WTC11 (cell line): Measurements from ENCODE around the gene PRKCE. TPM values are rescaled to one million over a fixed set of nuclear protein-coding genes. Genes with fewer than 3 reads are reported as not detected.

ENCODE experiments used
- ATAC-seq: fragments of 200-7000 bp; cut with Tn5 transposase; 2 replicates; pipeline ENCODE4 v1.10.0; 2021; ENCODE audit warnings: mild to moderate bottlenecking, moderate library complexity
- CTCF ChIA-PET: fragments of 300-600 bp; sonication (Branson Sonifier 250); formaldehyde crosslinking; loops from one replicate; lab custom pipeline; 2021; ENCODE audit warnings: antibody characterized with exemption; lab: Charles Lee
- POLR2A ChIA-PET: fragments of 350-600 bp; sonication (Branson Sonifier 250); formaldehyde crosslinking; loops from one replicate; lab custom pipeline; 2021; ENCODE audit warnings: antibody characterized with exemption; lab: Charles Lee
- DNase-seq: peaks from one replicate; pipeline ENCODE4 v3.0.0; 2021; ENCODE audit warnings: low spot score
- H3K27ac Mint-ChIP-seq: 2 replicates; pipeline ENCODE4 v1.8.0; 2021; ENCODE audit warnings: mixed read lengths
- H3K27me3 Mint-ChIP-seq: 2 replicates; pipeline ENCODE4 v1.8.0; 2021; ENCODE audit warnings: low read depth, mild to moderate bottlenecking, moderate library complexity, mixed read lengths
- H3K36me3 Mint-ChIP-seq: 2 replicates; pipeline ENCODE4 v1.8.0; 2021; ENCODE audit warnings: mixed read lengths
- H3K4me1 Mint-ChIP-seq: 2 replicates; pipeline ENCODE4 v1.8.0; 2022; ENCODE audit warnings: mixed read lengths
- H3K4me3 Mint-ChIP-seq: 2 replicates; pipeline ENCODE4 v1.8.0; 2021; ENCODE audit warnings: mild to moderate bottlenecking, moderate library complexity, mixed read lengths
- H3K9me3 Mint-ChIP-seq: 2 replicates; pipeline ENCODE4 v1.8.0; 2021; ENCODE audit warnings: mixed read lengths
- CREM ChIP-seq: sonication (generic); formaldehyde crosslinking; IDR thresholded peaks from 2 replicates; pipeline ENCODE4 v1.8.1; 2022; ENCODE audit warnings: mild to moderate bottlenecking, missing genetic modification reagents, moderate library complexity
- FOXJ3 ChIP-seq: sonication (generic); formaldehyde crosslinking; IDR thresholded peaks from 2 replicates; pipeline ENCODE4 v1.9.0; 2021; ENCODE audit warnings: missing genetic modification reagents, mild to moderate bottlenecking, borderline replicate concordance
- GABPB1 ChIP-seq: sonication (generic); formaldehyde crosslinking; IDR thresholded peaks from 2 replicates; pipeline ENCODE4 v1.8.1; 2023; ENCODE audit warnings: mild to moderate bottlenecking, missing genetic modification reagents
- JUN ChIP-seq: sonication (generic); formaldehyde crosslinking; IDR thresholded peaks from 2 replicates; pipeline ENCODE4 v1.8.0; 2023; ENCODE audit warnings: mild to moderate bottlenecking, missing genetic modification reagents
- KAT7 ChIP-seq: sonication (generic); formaldehyde crosslinking; IDR thresholded peaks from 2 replicates; pipeline ENCODE4 v1.8.1; 2023; ENCODE audit warnings: missing genetic modification reagents, mild to moderate bottlenecking, borderline replicate concordance
- MXD4 ChIP-seq: fragments of 250-450 bp; sonication (Bioruptor Pico); IDR thresholded peaks from 2 replicates; pipeline ENCODE4 v1.8.0; 2021; ENCODE audit warnings: mild to moderate bottlenecking, moderate library complexity, borderline replicate concordance
- MYBL2 ChIP-seq: sonication (generic); formaldehyde crosslinking; IDR thresholded peaks from 2 replicates; pipeline ENCODE4 v1.8.1; 2023; ENCODE audit warnings: mild to moderate bottlenecking, moderate library complexity, missing genetic modification reagents
- PRRX2 ChIP-seq: fragments of 250-450 bp; sonication (Bioruptor Pico); IDR thresholded peaks from 2 replicates; pipeline ENCODE4 v1.8.0; 2021; ENCODE audit warnings: mild to moderate bottlenecking
- RORB ChIP-seq: fragments of 250-450 bp; sonication (Bioruptor Pico); IDR thresholded peaks from 2 replicates; pipeline ENCODE4 v1.9.0; 2021; ENCODE audit warnings: mild to moderate bottlenecking
- total RNA-seq: library from RNA; stranded (reverse); gene quantifications from 3 replicates; pipeline ENCODE4 v1.2.3, GENCODE V29; 2021
- TF ChIP-seq, protein P1 (sequence below): sonication (generic); formaldehyde crosslinking; IDR thresholded peaks from 2 replicates; pipeline ENCODE4 v1.8.0; 2023; ENCODE audit warnings: missing genetic modification reagents, mild to moderate bottlenecking, borderline replicate concordance
- TF ChIP-seq, protein P2 (sequence below): sonication (generic); formaldehyde crosslinking; IDR thresholded peaks from 2 replicates; pipeline ENCODE4 v1.8.0; 2022; ENCODE audit warnings: mild to moderate bottlenecking, missing genetic modification reagents
- TF ChIP-seq, protein P3 (sequence below): sonication (generic); formaldehyde crosslinking; IDR thresholded peaks from 2 replicates; pipeline ENCODE4 v1.8.0; 2022; ENCODE audit warnings: missing genetic modification reagents
- TF ChIP-seq, protein P4 (sequence below): fragments of 200-600 bp; IDR thresholded peaks from 2 replicates; pipeline ENCODE4 v1.8.0; 2022; ENCODE audit warnings: antibody characterized with exemption

Gene PRKCE
- total RNA-seq, 1 experiment from 2014 or later: 5.8 TPM

DNA sequence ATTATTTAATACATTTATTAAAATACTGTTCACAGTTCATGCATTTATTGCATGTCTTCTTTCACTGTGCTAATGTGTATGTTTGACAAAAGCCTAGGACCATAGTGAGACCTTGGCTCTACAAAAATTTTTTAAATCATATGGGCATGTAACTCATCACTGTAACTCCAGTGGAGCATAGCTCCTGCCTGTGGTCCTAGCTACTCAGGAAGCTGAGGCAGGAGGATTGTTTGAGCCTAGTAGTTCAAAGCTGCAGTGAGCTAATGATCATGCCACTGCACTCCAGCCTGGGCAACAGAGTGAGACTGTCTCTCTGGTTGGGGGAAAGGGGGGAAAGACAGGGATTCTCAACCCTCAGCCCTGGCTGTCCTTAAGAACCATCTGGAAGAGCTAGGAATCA, 137.8 kb downstream of the PRKCE start:
- ChIA-PET POLR2A (no interaction called here), CTCF (interaction anchor here (0.6 to 1.7 kb wide), 2 partner anchors 11 to 142 kb away, joined by 3 to 11 read pairs; no protein-coding TSS in a partner anchor)
- ATAC-seq (no peak), DNase-seq (no peak)
- TF ChIP-seq, protein P1, sequence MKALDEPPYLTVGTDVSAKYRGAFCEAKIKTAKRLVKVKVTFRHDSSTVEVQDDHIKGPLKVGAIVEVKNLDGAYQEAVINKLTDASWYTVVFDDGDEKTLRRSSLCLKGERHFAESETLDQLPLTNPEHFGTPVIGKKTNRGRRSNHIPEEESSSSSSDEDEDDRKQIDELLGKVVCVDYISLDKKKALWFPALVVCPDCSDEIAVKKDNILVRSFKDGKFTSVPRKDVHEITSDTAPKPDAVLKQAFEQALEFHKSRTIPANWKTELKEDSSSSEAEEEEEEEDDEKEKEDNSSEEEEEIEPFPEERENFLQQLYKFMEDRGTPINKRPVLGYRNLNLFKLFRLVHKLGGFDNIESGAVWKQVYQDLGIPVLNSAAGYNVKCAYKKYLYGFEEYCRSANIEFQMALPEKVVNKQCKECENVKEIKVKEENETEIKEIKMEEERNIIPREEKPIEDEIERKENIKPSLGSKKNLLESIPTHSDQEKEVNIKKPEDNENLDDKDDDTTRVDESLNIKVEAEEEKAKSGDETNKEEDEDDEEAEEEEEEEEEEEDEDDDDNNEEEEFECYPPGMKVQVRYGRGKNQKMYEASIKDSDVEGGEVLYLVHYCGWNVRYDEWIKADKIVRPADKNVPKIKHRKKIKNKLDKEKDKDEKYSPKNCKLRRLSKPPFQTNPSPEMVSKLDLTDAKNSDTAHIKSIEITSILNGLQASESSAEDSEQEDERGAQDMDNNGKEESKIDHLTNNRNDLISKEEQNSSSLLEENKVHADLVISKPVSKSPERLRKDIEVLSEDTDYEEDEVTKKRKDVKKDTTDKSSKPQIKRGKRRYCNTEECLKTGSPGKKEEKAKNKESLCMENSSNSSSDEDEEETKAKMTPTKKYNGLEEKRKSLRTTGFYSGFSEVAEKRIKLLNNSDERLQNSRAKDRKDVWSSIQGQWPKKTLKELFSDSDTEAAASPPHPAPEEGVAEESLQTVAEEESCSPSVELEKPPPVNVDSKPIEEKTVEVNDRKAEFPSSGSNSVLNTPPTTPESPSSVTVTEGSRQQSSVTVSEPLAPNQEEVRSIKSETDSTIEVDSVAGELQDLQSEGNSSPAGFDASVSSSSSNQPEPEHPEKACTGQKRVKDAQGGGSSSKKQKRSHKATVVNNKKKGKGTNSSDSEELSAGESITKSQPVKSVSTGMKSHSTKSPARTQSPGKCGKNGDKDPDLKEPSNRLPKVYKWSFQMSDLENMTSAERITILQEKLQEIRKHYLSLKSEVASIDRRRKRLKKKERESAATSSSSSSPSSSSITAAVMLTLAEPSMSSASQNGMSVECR (CRISPR knock-in tag): no peak
- no peak for TF ChIP-seq RORB
- no peak for TF ChIP-seq MYBL2 (CRISPR knock-in tag)
- H3K4me1 Mint-ChIP-seq: peaks cover 5% of the 10 kb centered on the region
- no peaks in the 10 kb centered on the region for H3K9me3 Mint-ChIP-seq
- H3K36me3 Mint-ChIP-seq: no peaks in the 10 kb centered on the region
- no peak overlapping the region for H3K27ac Mint-ChIP-seq
- no peak overlapping the region for H3K4me3 Mint-ChIP-seq
- no peaks in the 10 kb centered on the region for H3K27me3 Mint-ChIP-seq

DNA sequence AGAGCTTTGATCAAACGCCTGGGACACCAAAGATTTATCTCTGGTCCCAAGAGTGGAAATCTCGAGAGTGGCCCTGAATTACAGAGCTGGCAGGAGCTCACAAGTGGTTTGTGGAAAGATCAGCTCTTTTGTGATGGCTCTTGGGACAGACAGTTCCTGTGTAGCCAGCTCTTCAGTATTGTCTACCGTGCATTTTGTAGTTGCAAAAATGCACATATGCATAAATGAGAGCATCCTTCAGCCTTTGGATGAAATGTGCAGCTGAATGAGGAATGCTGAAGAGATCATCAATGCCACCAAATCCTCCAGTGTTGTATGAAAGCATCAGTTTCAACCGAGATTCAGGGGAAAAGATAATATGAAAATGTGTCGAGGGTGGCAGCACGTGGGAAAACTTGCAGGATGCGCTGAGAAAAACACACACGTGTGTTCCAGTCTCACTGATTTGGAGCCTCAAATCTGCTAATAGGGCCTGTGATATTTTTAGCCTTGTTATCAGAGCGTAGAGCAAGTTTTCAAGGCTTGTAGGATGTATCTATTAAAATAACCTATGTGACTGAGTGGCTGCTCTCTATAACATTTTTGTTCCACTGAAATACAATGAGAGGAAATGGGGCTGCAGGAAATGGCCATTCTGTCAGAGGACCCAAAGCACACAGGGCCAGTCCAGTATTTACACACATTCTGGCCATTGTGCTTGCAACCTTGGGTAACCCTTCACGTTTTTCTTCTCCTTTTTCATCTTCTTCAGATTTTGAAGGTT, 138.7 kb downstream of the PRKCE start:
- Mint-ChIP-seq H3K9me3 (no peaks in the 10 kb centered on the region), H3K36me3 (no peaks in the 10 kb centered on the region), H3K27ac (no peak overlapping the region), H3K27me3 (no peaks in the 10 kb centered on the region), H3K4me1 (peaks cover 8% of the 10 kb centered on the region), H3K4me3 (no peak overlapping the region)
- DNase-seq (no peak), ATAC-seq (no peak)
- ChIA-PET POLR2A (no interaction called here), CTCF (interaction anchor here (1.7 kb wide), 1 partner anchor 12 kb away, joined by 11 read pairs; no protein-coding TSS in a partner anchor)
- TF ChIP-seq, protein P2, sequence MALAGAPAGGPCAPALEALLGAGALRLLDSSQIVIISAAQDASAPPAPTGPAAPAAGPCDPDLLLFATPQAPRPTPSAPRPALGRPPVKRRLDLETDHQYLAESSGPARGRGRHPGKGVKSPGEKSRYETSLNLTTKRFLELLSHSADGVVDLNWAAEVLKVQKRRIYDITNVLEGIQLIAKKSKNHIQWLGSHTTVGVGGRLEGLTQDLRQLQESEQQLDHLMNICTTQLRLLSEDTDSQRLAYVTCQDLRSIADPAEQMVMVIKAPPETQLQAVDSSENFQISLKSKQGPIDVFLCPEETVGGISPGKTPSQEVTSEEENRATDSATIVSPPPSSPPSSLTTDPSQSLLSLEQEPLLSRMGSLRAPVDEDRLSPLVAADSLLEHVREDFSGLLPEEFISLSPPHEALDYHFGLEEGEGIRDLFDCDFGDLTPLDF (CRISPR knock-in tag): no peak
- TF ChIP-seq KAT7 (no peak), RORB (no peak), JUN (CRISPR knock-in tag) (no peak), CREM (CRISPR knock-in tag) (no peak), GABPB1 (CRISPR knock-in tag) (no peak), MYBL2 (CRISPR knock-in tag) (no peak), PRRX2 (CRISPR knock-in tag) (no peak), MXD4 (CRISPR knock-in tag) (no peak), FOXJ3 (CRISPR knock-in tag) (no peak)
- TF ChIP-seq, protein P3, sequence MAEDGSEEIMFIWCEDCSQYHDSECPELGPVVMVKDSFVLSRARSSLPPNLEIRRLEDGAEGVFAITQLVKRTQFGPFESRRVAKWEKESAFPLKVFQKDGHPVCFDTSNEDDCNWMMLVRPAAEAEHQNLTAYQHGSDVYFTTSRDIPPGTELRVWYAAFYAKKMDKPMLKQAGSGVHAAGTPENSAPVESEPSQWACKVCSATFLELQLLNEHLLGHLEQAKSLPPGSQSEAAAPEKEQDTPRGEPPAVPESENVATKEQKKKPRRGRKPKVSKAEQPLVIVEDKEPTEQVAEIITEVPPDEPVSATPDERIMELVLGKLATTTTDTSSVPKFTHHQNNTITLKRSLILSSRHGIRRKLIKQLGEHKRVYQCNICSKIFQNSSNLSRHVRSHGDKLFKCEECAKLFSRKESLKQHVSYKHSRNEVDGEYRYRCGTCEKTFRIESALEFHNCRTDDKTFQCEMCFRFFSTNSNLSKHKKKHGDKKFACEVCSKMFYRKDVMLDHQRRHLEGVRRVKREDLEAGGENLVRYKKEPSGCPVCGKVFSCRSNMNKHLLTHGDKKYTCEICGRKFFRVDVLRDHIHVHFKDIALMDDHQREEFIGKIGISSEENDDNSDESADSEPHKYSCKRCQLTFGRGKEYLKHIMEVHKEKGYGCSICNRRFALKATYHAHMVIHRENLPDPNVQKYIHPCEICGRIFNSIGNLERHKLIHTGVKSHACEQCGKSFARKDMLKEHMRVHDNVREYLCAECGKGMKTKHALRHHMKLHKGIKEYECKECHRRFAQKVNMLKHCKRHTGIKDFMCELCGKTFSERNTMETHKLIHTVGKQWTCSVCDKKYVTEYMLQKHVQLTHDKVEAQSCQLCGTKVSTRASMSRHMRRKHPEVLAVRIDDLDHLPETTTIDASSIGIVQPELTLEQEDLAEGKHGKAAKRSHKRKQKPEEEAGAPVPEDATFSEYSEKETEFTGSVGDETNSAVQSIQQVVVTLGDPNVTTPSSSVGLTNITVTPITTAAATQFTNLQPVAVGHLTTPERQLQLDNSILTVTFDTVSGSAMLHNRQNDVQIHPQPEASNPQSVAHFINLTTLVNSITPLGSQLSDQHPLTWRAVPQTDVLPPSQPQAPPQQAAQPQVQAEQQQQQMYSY (CRISPR knock-in tag): no peak
- TF ChIP-seq, protein P4, sequence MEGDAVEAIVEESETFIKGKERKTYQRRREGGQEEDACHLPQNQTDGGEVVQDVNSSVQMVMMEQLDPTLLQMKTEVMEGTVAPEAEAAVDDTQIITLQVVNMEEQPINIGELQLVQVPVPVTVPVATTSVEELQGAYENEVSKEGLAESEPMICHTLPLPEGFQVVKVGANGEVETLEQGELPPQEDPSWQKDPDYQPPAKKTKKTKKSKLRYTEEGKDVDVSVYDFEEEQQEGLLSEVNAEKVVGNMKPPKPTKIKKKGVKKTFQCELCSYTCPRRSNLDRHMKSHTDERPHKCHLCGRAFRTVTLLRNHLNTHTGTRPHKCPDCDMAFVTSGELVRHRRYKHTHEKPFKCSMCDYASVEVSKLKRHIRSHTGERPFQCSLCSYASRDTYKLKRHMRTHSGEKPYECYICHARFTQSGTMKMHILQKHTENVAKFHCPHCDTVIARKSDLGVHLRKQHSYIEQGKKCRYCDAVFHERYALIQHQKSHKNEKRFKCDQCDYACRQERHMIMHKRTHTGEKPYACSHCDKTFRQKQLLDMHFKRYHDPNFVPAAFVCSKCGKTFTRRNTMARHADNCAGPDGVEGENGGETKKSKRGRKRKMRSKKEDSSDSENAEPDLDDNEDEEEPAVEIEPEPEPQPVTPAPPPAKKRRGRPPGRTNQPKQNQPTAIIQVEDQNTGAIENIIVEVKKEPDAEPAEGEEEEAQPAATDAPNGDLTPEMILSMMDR: no peak
